CD4-positive, CD25-positive, alpha-beta regulatory T cell (primary cell): ENCODE data around the gene SULF2. TPM values are rescaled to one million over a fixed set of nuclear protein-coding genes. Genes with fewer than 3 reads are reported as not detected.

Source experiments
- ATAC-seq, 2 donors: fragments of 150-1000 bp; cut with Tn5 transposase; one replicate each; pipeline ENCODE4 v1.10.0; 2021; ENCODE audit warnings: low read depth in 2 of 2, moderate number of reproducible peaks in 2 of 2, moderate library complexity in 1 of 2
- DNase-seq, 3 donors: peaks; one replicate each; pipeline versions ENCODE4 v3.0.0 to v3.0.0-alpha.2; 2012 to 2022; ENCODE audit warnings: mixed read lengths in 1 of 3
- H3K27ac ChIP-seq: one replicate; pipeline ENCODE4 v1.7.0; 2013; ENCODE audit warnings: mild to moderate bottlenecking, low read length; ENCODE audit not compliant: insufficient read depth, poor library complexity, severe bottlenecking
- H3K27me3 ChIP-seq: one replicate; pipeline ENCODE4 v1.7.0; 2013; ENCODE audit warnings: low read length; ENCODE audit not compliant: control insufficient read depth, insufficient read depth
- H3K36me3 ChIP-seq: one replicate; pipeline ENCODE4 v1.7.0; 2013; ENCODE audit warnings: mild to moderate bottlenecking, low read length, moderate library complexity; ENCODE audit not compliant: control insufficient read depth, insufficient read depth
- H3K4me1 ChIP-seq: 2 replicates; pipeline ENCODE4 v1.7.0; 2013; ENCODE audit warnings: mild to moderate bottlenecking, low read length; ENCODE audit not compliant: insufficient read depth, control insufficient read depth, poor library complexity, severe bottlenecking
- H3K4me3 ChIP-seq: one replicate; pipeline ENCODE4 v1.7.0; 2013; ENCODE audit warnings: low read depth, mild to moderate bottlenecking, low read length, moderate library complexity
- H3K9me3 ChIP-seq, 2 experiments: 1 replicate in 1 of 2; 2 replicates in 1 of 2; pipeline ENCODE4 v1.7.0; 2013; ENCODE audit warnings: low read length in 2 of 2, mild to moderate bottlenecking in 1 of 2, moderate library complexity in 1 of 2; ENCODE audit not compliant: control insufficient read depth in 2 of 2
- H3K27ac Mint-ChIP-seq, 3 donors: one replicate each; pipeline ENCODE4 v1.8.0; 2020 to 2022; ENCODE audit warnings: mild to moderate bottlenecking in 3 of 3, mixed read lengths in 3 of 3, moderate library complexity in 2 of 3
- H3K27me3 Mint-ChIP-seq: one replicate; pipeline ENCODE4 v1.8.0; 2022; ENCODE audit warnings: mild to moderate bottlenecking, mixed read lengths
- H3K36me3 Mint-ChIP-seq: one replicate; pipeline ENCODE4 v1.8.0; 2020; ENCODE audit warnings: mixed read lengths
- H3K4me1 Mint-ChIP-seq, 4 donors: one replicate each; pipeline ENCODE4 v1.8.0; 2020 to 2022; ENCODE audit warnings: mixed read lengths in 4 of 4, mild to moderate bottlenecking in 1 of 4
- H3K4me3 Mint-ChIP-seq, 4 donors: one replicate each; pipeline ENCODE4 v1.8.0; 2020 to 2022; ENCODE audit warnings: mild to moderate bottlenecking in 4 of 4, mixed read lengths in 4 of 4, moderate library complexity in 3 of 4
- H3K9me3 Mint-ChIP-seq, 7 donors: one replicate each; pipeline ENCODE4 v1.8.0; 2020 to 2022; ENCODE audit warnings: mixed read lengths in 7 of 7, mild to moderate bottlenecking in 3 of 7, moderate library complexity in 2 of 7
- polyA plus RNA-seq, 4 donors: library from polyadenylated mRNA; unstranded; fragments of 300-500 nt; fragmentation: Illumina TruSeq; gene quantifications; one replicate each; pipeline ENCODE4 v1.2.3, GENCODE V29; 2021
- total RNA-seq: library from RNA; stranded (reverse); gene quantifications from one replicate; pipeline ENCODE4 v1.2.3, GENCODE V29; 2022

Gene SULF2
- total and polyA plus RNA-seq, 5 donors from 2014 or later, result 0.33 to 1.2 (median 0.74) TPM; not detected in 1

GRCh38 chr20:47774131-47774777 is 11.0 kb downstream of the SULF2 start:
- H3K4me3 ChIP-seq, result no peak overlapping the region
- H3K27ac Mint-ChIP-seq, result no peak overlapping the region
- no peaks in the 10 kb centered on the region for H3K4me1 Mint-ChIP-seq
- peaks cover 0 to 2% of the 10 kb centered on the region in 2 experiments for H3K9me3 ChIP-seq
- H3K36me3 Mint-ChIP-seq, result no peaks in the 10 kb centered on the region
- H3K27me3 Mint-ChIP-seq, result no peaks in the 10 kb centered on the region
- H3K9me3 Mint-ChIP-seq, result peaks cover 0 to 5% (median 0%) of the 10 kb centered on the region in 7 donors
- H3K27me3 ChIP-seq, result peaks cover 4% of the 10 kb centered on the region
- no peak overlapping the region for H3K4me3 Mint-ChIP-seq
- H3K4me1 ChIP-seq, result no peaks in the 10 kb centered on the region
- DNase-seq (no peak), ATAC-seq (no peak)
- no peak overlapping the region for H3K27ac ChIP-seq
- no peaks in the 10 kb centered on the region for H3K36me3 ChIP-seq

DNA sequence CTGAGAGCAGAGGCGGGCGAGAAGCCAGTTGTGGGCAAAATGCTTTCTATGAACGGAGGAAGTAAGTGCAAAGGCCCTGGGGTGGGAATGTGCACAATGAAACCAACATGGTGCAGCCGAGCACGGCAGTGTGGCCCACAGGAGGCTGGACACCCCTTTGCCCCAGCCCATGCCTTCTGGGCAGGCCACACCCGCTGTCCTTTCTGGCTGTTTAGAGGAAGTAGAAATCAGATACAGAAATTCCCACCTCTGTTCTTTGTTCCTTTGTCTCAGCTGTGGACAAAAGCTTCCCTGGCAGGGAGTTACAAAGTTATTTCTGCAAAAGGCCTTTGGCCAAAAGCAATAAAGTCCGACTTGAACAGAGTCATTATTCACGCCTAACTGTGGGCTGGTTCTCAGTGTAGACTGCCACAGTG is 11.9 kb downstream of the SULF2 start:
- H3K4me1 ChIP-seq, result no peaks in the 10 kb centered on the region
- H3K4me3 ChIP-seq, result no peak overlapping the region
- peaks cover 0 to 2% of the 10 kb centered on the region in 2 experiments for H3K9me3 ChIP-seq
- no peak for ATAC-seq
- H3K36me3 ChIP-seq, result no peaks in the 10 kb centered on the region
- Mint-ChIP-seq H3K27me3 (no peaks in the 10 kb centered on the region), H3K9me3 (peaks cover 0 to 5% (median 0%) of the 10 kb centered on the region in 7 donors), H3K27ac (peak overlapping the region in 1 of 3 donors; percentile 34), H3K36me3 (no peaks in the 10 kb centered on the region), H3K4me1 (no peaks in the 10 kb centered on the region), H3K4me3 (no peak overlapping the region)
- DNase-seq, result no peak
- peaks cover 4% of the 10 kb centered on the region for H3K27me3 ChIP-seq
- H3K27ac ChIP-seq, result no peak overlapping the region

DNA sequence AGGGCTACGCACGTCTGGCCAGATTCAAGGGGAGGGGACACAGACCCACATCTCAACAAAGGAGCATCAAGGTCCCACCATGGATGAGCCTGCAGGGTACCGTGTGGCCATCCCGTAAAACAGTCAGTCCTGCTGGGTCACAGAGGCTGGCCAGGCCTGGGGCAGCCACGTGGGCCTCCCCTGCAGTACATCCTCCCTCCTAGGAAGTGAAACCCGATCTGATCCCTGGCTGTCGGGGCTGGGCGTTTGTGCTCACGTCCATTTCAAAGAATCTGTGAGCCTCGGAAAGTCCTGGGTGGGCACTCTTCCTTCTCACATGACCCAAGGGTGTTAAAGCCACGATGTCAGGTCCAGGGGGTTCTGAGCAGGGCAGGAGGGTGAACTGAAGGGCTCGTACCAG is 14.3 kb downstream of the SULF2 start:
- peaks cover 0 to 5% (median 0%) of the 10 kb centered on the region in 7 donors for H3K9me3 Mint-ChIP-seq
- H3K36me3 ChIP-seq, result no peaks in the 10 kb centered on the region
- no peak overlapping the region for H3K27ac ChIP-seq
- H3K4me3 ChIP-seq, result no peak overlapping the region
- H3K4me1 ChIP-seq, result no peaks in the 10 kb centered on the region
- no peaks in the 10 kb centered on the region for H3K36me3 Mint-ChIP-seq
- no peak overlapping the region for H3K4me3 Mint-ChIP-seq
- peaks cover 0 to 2% of the 10 kb centered on the region in 2 experiments for H3K9me3 ChIP-seq
- no peaks in the 10 kb centered on the region for H3K27me3 Mint-ChIP-seq
- no peak for DNase-seq
- H3K4me1 Mint-ChIP-seq, result no peaks in the 10 kb centered on the region
- H3K27me3 ChIP-seq, result peaks cover 2% of the 10 kb centered on the region
- ATAC-seq, result no peak
- no peak overlapping the region for H3K27ac Mint-ChIP-seq

GRCh38 chr20:47768016-47768824 is 17.1 kb downstream of the SULF2 start:
- H3K36me3 ChIP-seq, result no peaks in the 10 kb centered on the region
- Mint-ChIP-seq H3K27ac (peak overlapping the region in 1 of 3 donors; percentile 12), H3K27me3 (peaks cover 6% of the 10 kb centered on the region), H3K4me3 (no peak overlapping the region), H3K36me3 (no peaks in the 10 kb centered on the region), H3K9me3 (peaks cover 0 to 5% (median 2%) of the 10 kb centered on the region in 7 donors), H3K4me1 (no peaks in the 10 kb centered on the region)
- H3K4me3 ChIP-seq, result no peak overlapping the region
- DNase-seq (no peak), ATAC-seq (no peak)
- no peak overlapping the region for H3K27ac ChIP-seq
- no peaks in the 10 kb centered on the region for H3K4me1 ChIP-seq
- no peaks in the 10 kb centered on the region for H3K9me3 ChIP-seq
- H3K27me3 ChIP-seq, result no peaks in the 10 kb centered on the region

- no peaks in the 10 kb centered on the region for H3K4me1 Mint-ChIP-seq
- H3K4me3 Mint-ChIP-seq, result no peak overlapping the region
- DNase-seq (no peak), ATAC-seq (no peak)
- H3K27ac Mint-ChIP-seq, result peak overlapping the region in 2 of 3 donors; percentile 16 to 83
- Histone ChIP-seq H3K36me3 (no peaks in the 10 kb centered on the region), H3K27ac (no peak overlapping the region), H3K9me3 (no peaks in the 10 kb centered on the region), H3K4me1 (no peaks in the 10 kb centered on the region), H3K4me3 (no peak overlapping the region), H3K27me3 (no peaks in the 10 kb centered on the region)
- peaks cover 14% of the 10 kb centered on the region for H3K27me3 Mint-ChIP-seq
- H3K9me3 Mint-ChIP-seq, result peaks cover 0 to 5% (median 2%) of the 10 kb centered on the region in 7 donors
- H3K36me3 Mint-ChIP-seq, result no peaks in the 10 kb centered on the region
These were observed 19.3 kb downstream of the SULF2 start for GRCh38 chr20:47765691-47766594.

- H3K36me3 ChIP-seq, result no peaks in the 10 kb centered on the region
- Mint-ChIP-seq H3K36me3 (no peaks in the 10 kb centered on the region), H3K4me1 (no peaks in the 10 kb centered on the region), H3K4me3 (no peak overlapping the region), H3K27ac (no peak overlapping the region), H3K27me3 (peaks cover 18% of the 10 kb centered on the region), H3K9me3 (peaks cover 0 to 4% (median 2%) of the 10 kb centered on the region in 7 donors)
- no peak for ATAC-seq
- H3K4me1 ChIP-seq, result no peaks in the 10 kb centered on the region
- peaks cover 4% of the 10 kb centered on the region for H3K27me3 ChIP-seq
- H3K4me3 ChIP-seq, result no peak overlapping the region
- DNase-seq, result no peak
- H3K27ac ChIP-seq, result no peak overlapping the region
- H3K9me3 ChIP-seq, result no peaks in the 10 kb centered on the region
These were observed 20.0 kb downstream of the SULF2 start for GRCh38 chr20:47765271-47765670.

DNA sequence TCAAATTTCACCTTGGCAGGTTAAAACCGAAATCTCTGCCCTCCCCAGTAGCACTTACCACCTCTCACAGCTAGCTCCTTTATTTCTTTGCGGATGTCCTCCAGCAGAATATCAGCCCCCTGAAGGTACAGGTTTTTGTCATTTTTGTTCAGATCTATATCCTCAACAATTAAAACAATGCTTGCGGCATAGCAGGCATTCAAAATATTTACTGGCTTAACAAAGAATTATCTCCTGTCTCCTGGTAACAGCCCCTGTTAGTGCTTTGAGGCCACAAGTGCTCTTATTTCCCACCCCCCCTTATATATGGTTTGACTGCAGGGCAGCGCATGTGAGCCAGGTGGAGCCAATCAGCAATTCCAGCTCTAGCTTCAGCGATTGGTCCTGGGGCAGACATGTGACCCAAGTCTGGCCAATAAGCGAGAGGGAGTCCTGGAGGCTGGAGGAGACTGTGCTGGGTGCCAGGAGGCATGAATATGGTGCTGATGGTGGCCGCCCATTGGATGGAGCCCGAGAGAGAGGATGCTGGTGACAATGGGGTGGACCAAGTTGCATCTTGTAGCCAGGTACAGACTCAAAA is 21.0 kb downstream of the SULF2 start:
- H3K36me3 ChIP-seq, result no peaks in the 10 kb centered on the region
- H3K27me3 Mint-ChIP-seq, result peaks cover 22% of the 10 kb centered on the region
- H3K4me3 Mint-ChIP-seq, result no peak overlapping the region
- H3K27ac Mint-ChIP-seq, result peak overlapping the region in 1 of 3 donors; percentile 9
- no peaks in the 10 kb centered on the region for H3K9me3 ChIP-seq
- no peak for ATAC-seq
- H3K4me1 Mint-ChIP-seq, result no peaks in the 10 kb centered on the region
- DNase-seq, result no peak
- peaks cover 4% of the 10 kb centered on the region for H3K27me3 ChIP-seq
- H3K36me3 Mint-ChIP-seq, result no peaks in the 10 kb centered on the region
- no peak overlapping the region for H3K27ac ChIP-seq
- H3K4me1 ChIP-seq, result no peaks in the 10 kb centered on the region
- no peak overlapping the region for H3K4me3 ChIP-seq
- H3K9me3 Mint-ChIP-seq, result peaks cover 0 to 2% (median 0%) of the 10 kb centered on the region in 7 donors
